GM21529 (cell line): ENCODE data around the gene ZNF519.
A peak's percentile ranks its signal among the peaks of the same experiment; 100 is the strongest.
"Not testable (repeated sequence)": the region's sequence is repeated elsewhere in the genome, so short reads cannot be mapped to it uniquely, and the experiment has no call there.

Experiments used
- ATAC-seq: cut with Tn5 transposase; IDR thresholded peaks from one replicate; pipeline ENCODE4 v1.9.1; 2021; ENCODE audit not compliant: unreplicated experiment

The ZNF519 gene

GRCh38 chr18:14147935-14148865 is 16.0 kb upstream of the ZNF519 start:
- ATAC-seq = not testable (repeated sequence)

- ATAC-seq = not testable (repeated sequence)
Measured at GRCh38 chr18:14146771-14147170, 14.5 kb upstream of the ZNF519 start.

- ATAC-seq = not testable (repeated sequence)
Measured at GRCh38 chr18:14145581-14146338, 13.5 kb upstream of the ZNF519 start.

- not testable (repeated sequence) for ATAC-seq
Measured at GRCh38 chr18:14145021-14145420, 12.8 kb upstream of the ZNF519 start.

GRCh38 chr18:14144628-14144895 is 12.3 kb upstream of the ZNF519 start:
- ATAC-seq = no peak

- ATAC-seq = not testable (repeated sequence)
Measured at GRCh38 chr18:14143871-14144627, 11.8 kb upstream of the ZNF519 start.

GRCh38 chr18:14143396-14143795 is 11.2 kb upstream of the ZNF519 start:
- ATAC-seq = not testable (repeated sequence)

- not testable (repeated sequence) for ATAC-seq
Measured at GRCh38 chr18:14142177-14142576, 9.9 kb upstream of the ZNF519 start.

GRCh38 chr18:14139583-14139982 is 7.3 kb upstream of the ZNF519 start:
- ATAC-seq = not testable (repeated sequence)

- not testable (repeated sequence) for ATAC-seq
Measured at GRCh38 chr18:14137971-14138370, 5.7 kb upstream of the ZNF519 start.

- ATAC-seq = peak; percentile 14
Measured at GRCh38 chr18:14131696-14132270, 452 bp downstream of the ZNF519 start.

GRCh38 chr18:14130804-14131203 is 1.4 kb downstream of the ZNF519 start:
- not testable (repeated sequence) for ATAC-seq

GRCh38 chr18:14124689-14125088 is 7.5 kb downstream of the ZNF519 start:
- ATAC-seq = no peak

GRCh38 chr18:14122097-14122496 is 10.1 kb downstream of the ZNF519 start:
- ATAC-seq = no peak

GRCh38 chr18:14120926-14121325 is 11.3 kb downstream of the ZNF519 start:
- no peak for ATAC-seq

- ATAC-seq = no peak
Measured at GRCh38 chr18:14117606-14118005, 14.6 kb downstream of the ZNF519 start.

- no peak for ATAC-seq
Measured at GRCh38 chr18:14106906-14107305, 25.3 kb downstream of the ZNF519 start.

- no peak for ATAC-seq
Measured at GRCh38 chr18:14104906-14105748, 27.1 kb downstream of the ZNF519 start.

- no peak for ATAC-seq
Measured at GRCh38 chr18:14104201-14104600, 28.0 kb downstream of the ZNF519 start.
